HUES64 (cell line): ENCODE measurements around the gene IWS1. TPM values are rescaled to one million over a fixed set of nuclear protein-coding genes. Genes with fewer than 3 reads are reported as not detected.
"Not testable (repeated sequence)": the region's sequence is repeated elsewhere in the genome, so short reads cannot be mapped to it uniquely, and the experiment has no call there.

Experiments
- H3K27ac ChIP-seq: 2 replicates; pipeline ENCODE4 v1.7.0; 2013; ENCODE audit warnings: low read depth, low read length, inconsistent platforms
- H3K27me3 ChIP-seq: 2 replicates; pipeline ENCODE4 v1.6.1; 2013; ENCODE audit warnings: mild to moderate bottlenecking, low read length; ENCODE audit not compliant: insufficient read depth
- H3K36me3 ChIP-seq: 2 replicates; pipeline ENCODE4 v1.6.1; 2013; ENCODE audit warnings: mild to moderate bottlenecking, low read length; ENCODE audit not compliant: insufficient read depth
- H3K4me1 ChIP-seq: 2 replicates; pipeline ENCODE4 v1.6.1; 2013; ENCODE audit warnings: mild to moderate bottlenecking, low read length, moderate library complexity; ENCODE audit not compliant: insufficient read depth
- H3K4me3 ChIP-seq: 2 replicates; pipeline ENCODE4 v1.5.1; 2013; ENCODE audit warnings: mild to moderate bottlenecking, low read length, moderate library complexity
- H3K9ac ChIP-seq: 2 replicates; pipeline ENCODE4 v1.6.1; 2013; ENCODE audit warnings: mild to moderate bottlenecking, low read depth, low read length
- H3K9me3 ChIP-seq: 2 replicates; pipeline ENCODE4 v1.6.1; 2013; ENCODE audit warnings: low read depth, low read length; ENCODE audit not compliant: insufficient read depth
- WGBS: fragments of 150-250, 120-280 bp; methylation state at CpG from one replicate; pipeline ENCODE4 v1.1.7; 2013; ENCODE audit warnings: missing lambda C conversion rate; 5-methylcytosine and 5-hydroxymethylcytosine counted together
- polyA plus RNA-seq, 2 experiments: library from polyadenylated mRNA; stranded (reverse); fragments of 50-300 nt; gene quantifications; one replicate each; pipeline ENCODE4 v1.2.3, GENCODE V29; 2013

IWS1 gene
- 67.6 TPM for polyA plus RNA-seq (2013, experiment 1 of 2)
- 69.7 TPM for polyA plus RNA-seq (2013, experiment 2 of 2)

GRCh38 chr2:127526132-127527000, at the start of gene IWS1:
TSS of gene IWS1 (minus strand) at chr2:127526489. CDS start at chr2:127526208, 281 bp downstream.
- Histone ChIP-seq H3K27me3 (no peaks in the 10 kb centered on the region), H3K9ac (peak within 1 kb of the TSS; percentile 98), H3K36me3 (peaks cover 29% of the 10 kb centered on the region), H3K4me3 (peak within 1 kb of the TSS; percentile 67), H3K4me1 (peaks cover 17% of the 10 kb centered on the region), H3K27ac (peak within 1 kb of the TSS; percentile 99), H3K9me3 (no peaks in the 10 kb centered on the region)
- WGBS, result under 1% methylated on average over 70 of the region's 70 CpGs

GRCh38 chr2:127575941-127576432, 49.7 kb upstream of the IWS1 start:
- Histone ChIP-seq H3K27ac (no peak overlapping the region), H3K9me3 (no peaks in the 10 kb centered on the region), H3K9ac (no peak overlapping the region), H3K36me3 (no peaks in the 10 kb centered on the region), H3K27me3 (no peaks in the 10 kb centered on the region), H3K4me1 (peaks cover under 1% of the 10 kb centered on the region; the same call in 1 of the 2 replicates), H3K4me3 (no peak overlapping the region)
- 88% methylated on average over 11 of the region's 11 CpGs for WGBS

GRCh38 chr2:127575185-127575765, 49.0 kb upstream of the IWS1 start:
- no peaks in the 10 kb centered on the region for H3K9me3 ChIP-seq
- no peaks in the 10 kb centered on the region for H3K36me3 ChIP-seq
- H3K4me1 ChIP-seq, result peaks cover 8% of the 10 kb centered on the region; the same call in 1 of the 2 replicates
- no peak overlapping the region for H3K9ac ChIP-seq
- WGBS, result 93% methylated on average over 3 of the region's 4 CpGs
- no peak overlapping the region for H3K4me3 ChIP-seq
- H3K27ac ChIP-seq, result no peak overlapping the region
- no peaks in the 10 kb centered on the region for H3K27me3 ChIP-seq

DNA sequence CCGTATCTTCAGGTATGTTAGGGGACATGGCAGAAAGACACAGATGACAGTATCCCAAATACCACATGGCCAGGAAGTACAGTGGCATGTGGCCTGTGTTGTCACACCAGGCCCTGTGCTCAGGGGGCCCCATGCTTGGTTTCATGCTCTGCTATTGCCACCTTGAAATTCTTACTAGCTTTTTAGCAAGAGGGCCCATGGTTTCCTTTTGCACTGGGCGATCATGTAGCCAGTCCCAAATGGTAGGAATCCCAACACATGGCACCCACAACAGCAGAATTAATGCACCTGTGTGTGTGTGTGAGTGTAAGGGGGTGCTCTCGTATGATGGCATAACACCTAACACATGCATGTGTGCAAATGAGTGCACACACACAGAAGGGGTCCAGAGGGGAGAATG, 48.4 kb upstream of the IWS1 start:
- WGBS, result 91% methylated on average over 3 of the region's 3 CpGs
- Histone ChIP-seq H3K27ac (no peak overlapping the region), H3K9ac (no peak overlapping the region), H3K36me3 (no peaks in the 10 kb centered on the region), H3K9me3 (no peaks in the 10 kb centered on the region), H3K27me3 (no peaks in the 10 kb centered on the region), H3K4me1 (peaks cover 8% of the 10 kb centered on the region; the same call in 1 of the 2 replicates), H3K4me3 (no peak overlapping the region)

- Histone ChIP-seq H3K27me3 (no peaks in the 10 kb centered on the region), H3K9ac (no peak overlapping the region), H3K4me3 (no peak overlapping the region), H3K36me3 (no peaks in the 10 kb centered on the region), H3K4me1 (peaks cover 8% of the 10 kb centered on the region; the same call in 1 of the 2 replicates), H3K9me3 (no peaks in the 10 kb centered on the region), H3K27ac (no peak overlapping the region)
- 94% methylated on average over 16 of the region's 17 CpGs for WGBS
Measured at GRCh38 chr2:127573771-127574170, 47.5 kb upstream of the IWS1 start.

- Histone ChIP-seq H3K4me1 (peaks cover 8% of the 10 kb centered on the region; the same call in 1 of the 2 replicates), H3K9ac (no peak overlapping the region), H3K27ac (no peak overlapping the region), H3K27me3 (no peaks in the 10 kb centered on the region), H3K4me3 (no peak overlapping the region), H3K9me3 (no peaks in the 10 kb centered on the region), H3K36me3 (no peaks in the 10 kb centered on the region)
- WGBS, result 94% methylated on average over 6 of the region's 6 CpGs
Measured at GRCh38 chr2:127573298-127573697, 47.0 kb upstream of the IWS1 start.

GRCh38 chr2:127572841-127573240, 46.6 kb upstream of the IWS1 start:
- Histone ChIP-seq H3K4me3 (no peak overlapping the region), H3K27ac (no peak overlapping the region), H3K36me3 (no peaks in the 10 kb centered on the region), H3K9me3 (no peaks in the 10 kb centered on the region), H3K9ac (no peak overlapping the region), H3K4me1 (peaks cover 8% of the 10 kb centered on the region; the same call in 1 of the 2 replicates), H3K27me3 (no peaks in the 10 kb centered on the region)
- WGBS, result 94% methylated on average over 5 of the region's 5 CpGs

- not testable (repeated sequence) for H3K4me3 ChIP-seq, H3K27me3 ChIP-seq, H3K9me3 ChIP-seq, H3K36me3 ChIP-seq, H3K4me1 ChIP-seq, H3K9ac ChIP-seq, H3K27ac ChIP-seq
- WGBS, result 96% methylated on average over 2 of the region's 2 CpGs
Measured at GRCh38 chr2:127572352-127572751, 46.1 kb upstream of the IWS1 start.

GRCh38 chr2:127570282-127571250, 44.3 kb upstream of the IWS1 start:
- Histone ChIP-seq H3K4me1 (peaks cover 8% of the 10 kb centered on the region; the same call in 1 of the 2 replicates), H3K36me3 (no peaks in the 10 kb centered on the region), H3K9me3 (no peaks in the 10 kb centered on the region), H3K9ac (no peak overlapping the region), H3K27ac (no peak overlapping the region), H3K4me3 (no peak overlapping the region), H3K27me3 (no peaks in the 10 kb centered on the region)
- 82% methylated on average over 18 of the region's 18 CpGs for WGBS

DNA sequence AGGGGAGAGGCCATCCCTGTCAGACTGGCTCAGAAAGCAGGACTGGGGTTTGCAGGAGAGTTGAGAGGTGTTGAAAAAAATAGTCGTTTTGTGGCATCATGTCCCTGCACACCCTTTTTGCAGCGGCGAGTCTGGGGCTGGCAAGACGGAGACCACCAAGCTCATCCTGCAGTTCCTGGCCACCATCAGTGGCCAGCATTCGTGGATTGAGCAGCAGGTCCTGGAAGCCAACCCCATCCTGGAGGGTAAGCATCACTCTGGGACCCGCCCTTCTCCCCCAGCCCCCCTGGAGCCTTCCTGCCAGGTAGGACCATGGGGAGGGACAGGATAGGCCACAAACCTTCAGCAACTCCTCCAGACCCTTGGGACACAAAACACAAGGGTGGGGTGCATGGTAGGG, 43.4 kb upstream of the IWS1 start:
- no peaks in the 10 kb centered on the region for H3K9me3 ChIP-seq
- 95% methylated on average over 6 of the region's 6 CpGs for WGBS
- H3K4me3 ChIP-seq, result no peak overlapping the region
- H3K27me3 ChIP-seq, result no peaks in the 10 kb centered on the region
- H3K27ac ChIP-seq, result no peak overlapping the region
- no peaks in the 10 kb centered on the region for H3K36me3 ChIP-seq
- peaks cover 8% of the 10 kb centered on the region; the same call in 1 of the 2 replicates for H3K4me1 ChIP-seq
- H3K9ac ChIP-seq, result no peak overlapping the region
